GM23248 (cell line): Measurements from ENCODE around the gene AP1AR.

Source experiments
- EZH2 ChIP-seq: fragments of 200-600 bp; sonication (generic); IDR thresholded peaks from 2 replicates; pipeline ENCODE4 v1.6.1; 2018; ENCODE audit warnings: antibody characterized with exemption, mild to moderate bottlenecking; ENCODE audit not compliant: insufficient read depth, poor library complexity, severe bottlenecking
- EZH2phosphoT487 ChIP-seq: fragments of 200-600 bp; sonication (generic); IDR thresholded peaks from 2 replicates; pipeline ENCODE4 v1.6.1; 2018; ENCODE audit warnings: antibody characterized with exemption, moderate library complexity, mild to moderate bottlenecking, low read depth; ENCODE audit not compliant: insufficient read depth

GRCh38 chr4:112219826-112220366 lies 11.7 kb upstream of the AP1AR start:
- no peak for TF ChIP-seq EZH2
- no peak for TF ChIP-seq EZH2phosphoT487
